ENCODE data around the gene CNTNAP5. TPM values are rescaled to one million over a fixed set of nuclear protein-coding genes. Genes with fewer than 3 reads are reported as not detected.

CNTNAP5 gene
- total RNA-seq, 4 donors from 2014 or later, result 0.20 to 1.4 (median 0.68) TPM; not detected in 1

- DNase-seq, result no peak
- intact Hi-C loops (cut with DNase I; ENCODE audit: low total_unique reads), result no loop called here
- Histone ChIP-seq H3K27ac (no peak overlapping the region), H3K9me3 (no peaks in the 10 kb centered on the region), H3K4me1 (no peaks in the 10 kb centered on the region), H3K4me3 (no peak overlapping the region), H3K36me3 (no peaks in the 10 kb centered on the region), H3K27me3 (no peaks in the 10 kb centered on the region)
- WGBS, 2 donors (ENCODE audit: low coverage in 1 of 2), result 48 to 57% methylated on average over 1 of the region's 1 CpG
- no peak for TF ChIP-seq EP300 (IDR thresholded peaks at IDR 0.05; ENCODE audit: low read depth)
- TF ChIP-seq CTCF (IDR thresholded peaks at IDR 0.05), result no peak
- TF ChIP-seq POLR2AphosphoS5 (IDR thresholded peaks at IDR 0.05), result no peak
- no peak for TF ChIP-seq POLR2A (IDR thresholded peaks at IDR 0.05)
- in situ Hi-C loops (cut with MboI; ENCODE audit: low pct_ligation_motif_present in 1 of 4, low pct_unique_long_range_greater_than_20kb in 1 of 4, low sequenced_read_pairs in 3 of 4), result no loop called here
Observed at GRCh38 chr2:124693156-124693555, 668.1 kb downstream of the CNTNAP5 start.

DNA sequence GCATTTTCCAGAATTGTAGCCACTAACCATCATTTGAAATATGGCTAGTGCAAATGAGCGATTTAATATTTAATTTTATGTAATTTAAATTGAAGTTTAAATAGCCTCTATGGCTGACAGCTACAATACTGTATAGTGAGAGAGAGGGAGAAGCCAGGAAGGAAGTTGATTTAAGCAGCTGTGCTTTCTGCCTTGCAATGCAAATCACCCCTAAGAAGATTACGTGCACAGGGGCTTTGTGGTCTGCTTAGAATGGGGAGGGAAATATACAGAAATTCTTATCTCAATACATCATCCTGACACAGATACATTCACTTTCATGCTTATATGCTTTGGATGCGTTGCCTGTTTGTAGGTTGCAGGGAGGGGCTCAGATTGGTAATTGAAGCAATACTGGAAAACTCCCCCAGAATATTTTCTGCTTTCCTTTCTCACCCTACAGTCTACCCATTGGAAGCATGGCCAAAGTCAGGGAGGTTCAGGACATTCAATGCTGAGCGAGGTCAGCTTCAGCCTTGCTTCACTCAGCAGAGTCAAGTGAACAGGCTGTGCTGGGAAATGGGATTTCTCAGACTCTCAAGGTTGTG is 674.0 kb downstream of the CNTNAP5 start:
- TF ChIP-seq EP300 (IDR thresholded peaks at IDR 0.05; ENCODE audit: low read depth), result no peak

DNA sequence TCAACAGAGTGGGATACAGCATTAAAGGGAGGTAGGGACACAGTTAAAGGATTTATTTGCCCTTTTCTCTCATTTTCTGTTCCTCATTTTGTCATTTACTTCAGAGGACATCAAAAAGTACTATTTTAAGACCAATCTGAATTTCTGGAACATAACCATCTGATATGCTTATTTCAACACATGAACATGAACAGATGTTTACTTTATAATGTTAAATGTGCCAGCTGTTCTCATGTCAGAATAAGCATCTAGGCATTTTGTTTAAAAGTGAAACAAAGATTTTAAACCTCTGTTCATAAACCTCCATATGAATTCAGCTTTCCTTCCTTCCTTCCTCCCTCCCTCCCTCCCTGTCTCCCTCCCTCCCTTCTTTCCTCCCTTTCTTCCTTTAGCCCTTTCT is 677.7 kb downstream of the CNTNAP5 start:
- H3K4me3 ChIP-seq, result no peak overlapping the region
- in situ Hi-C loops (cut with MboI; ENCODE audit: low pct_ligation_motif_present in 1 of 4, low pct_unique_long_range_greater_than_20kb in 1 of 4, low sequenced_read_pairs in 3 of 4), result no loop called here
- DNase-seq, result no peak
- TF ChIP-seq CTCF (IDR thresholded peaks at IDR 0.05) (no peak), POLR2AphosphoS5 (IDR thresholded peaks at IDR 0.05) (no peak), EP300 (IDR thresholded peaks at IDR 0.05; ENCODE audit: low read depth) (no peak), POLR2A (IDR thresholded peaks at IDR 0.05) (no peak)
- H3K36me3 ChIP-seq, result no peaks in the 10 kb centered on the region
- H3K27ac ChIP-seq, result no peak overlapping the region
- H3K27me3 ChIP-seq, result no peaks in the 10 kb centered on the region
- intact Hi-C loops (cut with DNase I; ENCODE audit: low total_unique reads), result no loop called here
- peaks cover 0 to 3% (median 0%) of the 10 kb centered on the region in 4 donors for H3K4me1 ChIP-seq
- no peaks in the 10 kb centered on the region for H3K9me3 ChIP-seq

More for the DNA sequence above, 674.0 kb downstream of the CNTNAP5 start:
- Histone ChIP-seq H3K27me3 (no peaks in the 10 kb centered on the region), H3K9me3 (no peaks in the 10 kb centered on the region), H3K36me3 (no peaks in the 10 kb centered on the region), H3K4me1 (peaks cover 0 to 3% (median 0%) of the 10 kb centered on the region in 4 donors), H3K4me3 (no peak overlapping the region), H3K27ac (no peak overlapping the region)
- intact Hi-C loops (cut with DNase I; ENCODE audit: low total_unique reads), result no loop called here
- in situ Hi-C loops (cut with MboI; ENCODE audit: low pct_ligation_motif_present in 1 of 4, low pct_unique_long_range_greater_than_20kb in 1 of 4, low sequenced_read_pairs in 3 of 4), result no loop called here
- 73 to 75% methylated on average over 3 to 4 of the region's 4 CpGs for WGBS, 2 donors (ENCODE audit: low coverage in 1 of 2)
- DNase-seq, result no peak

GRCh38 chr2:124704071-124704925 is 679.2 kb downstream of the CNTNAP5 start:
- H3K27ac ChIP-seq, result no peak overlapping the region
- H3K4me3 ChIP-seq, result no peak overlapping the region
- H3K4me1 ChIP-seq, result peaks cover 0 to 3% (median 0%) of the 10 kb centered on the region in 4 donors
- no peaks in the 10 kb centered on the region for H3K36me3 ChIP-seq
- TF ChIP-seq POLR2AphosphoS5 (IDR thresholded peaks at IDR 0.05) (no peak), CTCF (IDR thresholded peaks at IDR 0.05) (no peak), EP300 (IDR thresholded peaks at IDR 0.05; ENCODE audit: low read depth) (no peak), POLR2A (IDR thresholded peaks at IDR 0.05) (no peak)
- H3K27me3 ChIP-seq, result no peaks in the 10 kb centered on the region
- in situ Hi-C loops (cut with MboI; ENCODE audit: low pct_ligation_motif_present in 1 of 4, low pct_unique_long_range_greater_than_20kb in 1 of 4, low sequenced_read_pairs in 3 of 4) (no loop called here), intact Hi-C loops (cut with DNase I; ENCODE audit: low total_unique reads) (no loop called here)
- no peak for DNase-seq
- no peaks in the 10 kb centered on the region for H3K9me3 ChIP-seq
- 37 to 40% methylated on average over 5 of the region's 5 CpGs for WGBS, 2 donors (ENCODE audit: low coverage in 1 of 2)
